ENCODE data around the gene ABCB10.

The ABCB10 gene

DNA sequence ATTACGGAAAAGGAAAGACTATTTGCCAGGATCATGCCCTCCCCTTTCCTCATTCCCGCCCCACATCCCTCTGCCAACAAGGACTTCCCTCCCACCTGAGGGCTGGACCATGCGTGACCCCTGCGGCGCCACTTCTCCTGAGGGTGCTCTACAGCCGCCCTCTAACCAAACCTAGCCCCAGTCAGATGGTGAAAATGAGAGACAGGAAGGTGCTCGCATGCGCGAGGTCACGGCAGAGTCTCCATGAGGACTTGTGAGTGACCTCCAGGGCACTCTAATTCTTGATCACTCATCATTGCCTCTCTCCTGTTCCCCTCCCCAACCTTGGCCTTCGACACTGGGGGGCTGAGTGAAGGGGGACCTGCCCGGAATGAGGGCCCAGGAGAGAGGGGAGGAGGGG lies 35.3 kb upstream of the ABCB10 start:
- Histone ChIP-seq H3K27me3 (ENCODE audit: control insufficient read depth in 1 of 2, insufficient read depth in 2 of 2, low read length in 2 of 2) (no peaks in the 10 kb centered on the region), H3K4me1 (ENCODE audit: control insufficient read depth in 1 of 2, insufficient read depth in 2 of 2, low read length in 2 of 2) (peaks cover 0 to 3% of the 10 kb centered on the region in 2 donors), H3K27ac (ENCODE audit: low read depth, low read length) (no peak overlapping the region), H3K4me3 (ENCODE audit: low read depth in 1 of 2, low read length in 2 of 2) (no peak overlapping the region), H3K9me3 (ENCODE audit: control insufficient read depth in 1 of 2, low read length in 2 of 2) (no peaks in the 10 kb centered on the region), H3K36me3 (ENCODE audit: control insufficient read depth in 1 of 2, insufficient read depth in 2 of 2, low read length in 2 of 2) (peaks cover 17 to 25% of the 10 kb centered on the region in 2 donors), H3K9ac (ENCODE audit: low read depth in 1 of 2, low read length in 2 of 2) (no peak overlapping the region)

DNA sequence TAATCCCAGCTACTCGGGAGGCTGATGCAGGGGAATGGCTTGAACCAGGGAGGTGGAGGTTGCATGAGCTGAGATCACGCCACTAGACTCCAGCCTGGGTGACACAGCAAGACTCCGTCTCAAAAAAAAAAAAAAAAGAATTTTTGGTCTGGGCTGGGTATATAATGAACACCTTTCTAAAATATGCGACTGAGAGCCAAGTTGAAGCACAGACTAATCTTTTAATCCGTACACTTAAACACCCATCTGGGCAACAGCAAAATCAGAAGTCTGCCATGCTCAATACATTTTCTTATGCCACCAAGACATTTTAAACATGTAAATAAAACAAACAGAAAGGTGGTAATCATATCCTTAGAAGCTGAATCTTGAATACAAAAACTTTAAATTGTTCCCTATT lies 31.6 kb upstream of the ABCB10 start:
- Histone ChIP-seq H3K27ac (ENCODE audit: low read depth, low read length) (no peak overlapping the region), H3K4me1 (ENCODE audit: control insufficient read depth in 1 of 2, insufficient read depth in 2 of 2, low read length in 2 of 2) (no peaks in the 10 kb centered on the region), H3K27me3 (ENCODE audit: control insufficient read depth in 1 of 2, insufficient read depth in 2 of 2, low read length in 2 of 2) (no peaks in the 10 kb centered on the region), H3K4me3 (ENCODE audit: low read depth in 1 of 2, low read length in 2 of 2) (no peak overlapping the region), H3K9me3 (ENCODE audit: control insufficient read depth in 1 of 2, low read length in 2 of 2) (no peaks in the 10 kb centered on the region), H3K9ac (ENCODE audit: low read depth in 1 of 2, low read length in 2 of 2) (no peak overlapping the region), H3K36me3 (ENCODE audit: control insufficient read depth in 1 of 2, insufficient read depth in 2 of 2, low read length in 2 of 2) (peaks cover 13 to 22% of the 10 kb centered on the region in 2 donors)

- Histone ChIP-seq H3K27me3 (ENCODE audit: control insufficient read depth in 1 of 2, insufficient read depth in 2 of 2, low read length in 2 of 2) (no peaks in the 10 kb centered on the region), H3K9ac (ENCODE audit: low read depth in 1 of 2, low read length in 2 of 2) (no peak overlapping the region), H3K4me1 (ENCODE audit: control insufficient read depth in 1 of 2, insufficient read depth in 2 of 2, low read length in 2 of 2) (peaks cover 0 to 7% of the 10 kb centered on the region in 2 donors), H3K36me3 (ENCODE audit: control insufficient read depth in 1 of 2, insufficient read depth in 2 of 2, low read length in 2 of 2) (no peaks in the 10 kb centered on the region), H3K27ac (ENCODE audit: low read depth, low read length) (no peak overlapping the region), H3K4me3 (ENCODE audit: low read depth in 1 of 2, low read length in 2 of 2) (no peak overlapping the region), H3K9me3 (ENCODE audit: control insufficient read depth in 1 of 2, low read length in 2 of 2) (no peaks in the 10 kb centered on the region)
Observed at GRCh38 chr1:229585338-229585737, 26.8 kb upstream of the ABCB10 start.

DNA sequence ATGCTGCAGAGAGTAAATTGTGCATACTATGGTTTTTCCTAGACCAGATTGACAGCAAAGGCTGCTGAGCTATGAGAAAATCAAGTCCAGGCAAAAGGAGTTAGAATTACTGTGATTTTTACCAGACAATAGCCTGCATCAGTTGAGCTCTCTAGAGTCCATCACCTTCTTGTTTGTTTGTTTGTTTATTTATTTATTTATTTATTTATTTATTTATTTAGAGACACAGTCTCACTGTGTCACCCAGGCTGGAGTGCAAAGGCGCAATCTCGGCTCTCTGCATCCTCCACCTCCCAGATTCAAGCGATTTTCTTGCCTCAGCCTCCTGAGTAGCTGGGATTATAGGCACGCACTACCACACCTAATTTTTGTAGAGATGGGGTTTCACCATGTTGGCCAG lies 24.2 kb upstream of the ABCB10 start:
- Histone ChIP-seq H3K9ac (ENCODE audit: low read depth in 1 of 2, low read length in 2 of 2) (no peak overlapping the region), H3K4me3 (ENCODE audit: low read depth in 1 of 2, low read length in 2 of 2) (no peak overlapping the region), H3K27ac (ENCODE audit: low read depth, low read length) (no peak overlapping the region)

GRCh38 chr1:229582011-229582694 lies 23.6 kb upstream of the ABCB10 start:
- no peaks in the 10 kb centered on the region for H3K9me3 ChIP-seq (ENCODE audit: control insufficient read depth in 1 of 2, low read length in 2 of 2)
- no peak overlapping the region for H3K27ac ChIP-seq (ENCODE audit: low read depth, low read length)
- H3K36me3 ChIP-seq (ENCODE audit: control insufficient read depth in 1 of 2, insufficient read depth in 2 of 2, low read length in 2 of 2) = no peaks in the 10 kb centered on the region
- H3K4me1 ChIP-seq (ENCODE audit: control insufficient read depth in 1 of 2, insufficient read depth in 2 of 2, low read length in 2 of 2) = peaks cover 8 to 16% of the 10 kb centered on the region in 2 donors
- H3K4me3 ChIP-seq (ENCODE audit: low read depth in 1 of 2, low read length in 2 of 2) = no peak overlapping the region
- no peaks in the 10 kb centered on the region for H3K27me3 ChIP-seq (ENCODE audit: control insufficient read depth in 1 of 2, insufficient read depth in 2 of 2, low read length in 2 of 2)
- H3K9ac ChIP-seq (ENCODE audit: low read depth in 1 of 2, low read length in 2 of 2) = no peak overlapping the region

More for the DNA sequence above, 24.2 kb upstream of the ABCB10 start:
- H3K4me1 ChIP-seq (ENCODE audit: control insufficient read depth in 1 of 2, insufficient read depth in 2 of 2, low read length in 2 of 2) = peaks cover 8 to 16% of the 10 kb centered on the region in 2 donors
- no peaks in the 10 kb centered on the region for H3K9me3 ChIP-seq (ENCODE audit: control insufficient read depth in 1 of 2, low read length in 2 of 2)
- no peaks in the 10 kb centered on the region for H3K27me3 ChIP-seq (ENCODE audit: control insufficient read depth in 1 of 2, insufficient read depth in 2 of 2, low read length in 2 of 2)
- no peaks in the 10 kb centered on the region for H3K36me3 ChIP-seq (ENCODE audit: control insufficient read depth in 1 of 2, insufficient read depth in 2 of 2, low read length in 2 of 2)

DNA sequence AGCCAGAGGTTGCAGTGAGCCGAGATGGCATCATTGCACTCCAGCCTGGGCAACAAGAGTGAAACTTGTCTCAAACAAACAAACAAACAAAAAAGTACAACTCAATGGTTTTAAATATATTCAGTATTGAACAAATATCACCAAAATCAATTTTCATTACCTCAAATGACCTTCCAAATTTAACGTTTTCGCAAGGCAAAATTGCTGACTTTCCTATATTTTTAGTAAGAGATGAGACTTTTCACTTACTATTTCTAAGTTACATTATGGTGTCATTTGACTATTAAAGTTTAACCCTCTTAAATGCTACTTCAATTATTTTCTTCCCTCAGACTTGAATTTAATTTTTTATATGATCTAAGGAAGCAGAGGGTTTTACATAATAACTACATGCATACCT lies 23.0 kb upstream of the ABCB10 start:
- Histone ChIP-seq H3K9me3 (ENCODE audit: control insufficient read depth in 1 of 2, low read length in 2 of 2) (no peaks in the 10 kb centered on the region), H3K27ac (ENCODE audit: low read depth, low read length) (no peak overlapping the region), H3K4me1 (ENCODE audit: control insufficient read depth in 1 of 2, insufficient read depth in 2 of 2, low read length in 2 of 2) (peaks cover 8 to 16% of the 10 kb centered on the region in 2 donors), H3K4me3 (ENCODE audit: low read depth in 1 of 2, low read length in 2 of 2) (no peak overlapping the region), H3K9ac (ENCODE audit: low read depth in 1 of 2, low read length in 2 of 2) (no peak overlapping the region), H3K27me3 (ENCODE audit: control insufficient read depth in 1 of 2, insufficient read depth in 2 of 2, low read length in 2 of 2) (no peaks in the 10 kb centered on the region), H3K36me3 (ENCODE audit: control insufficient read depth in 1 of 2, insufficient read depth in 2 of 2, low read length in 2 of 2) (no peaks in the 10 kb centered on the region)

DNA sequence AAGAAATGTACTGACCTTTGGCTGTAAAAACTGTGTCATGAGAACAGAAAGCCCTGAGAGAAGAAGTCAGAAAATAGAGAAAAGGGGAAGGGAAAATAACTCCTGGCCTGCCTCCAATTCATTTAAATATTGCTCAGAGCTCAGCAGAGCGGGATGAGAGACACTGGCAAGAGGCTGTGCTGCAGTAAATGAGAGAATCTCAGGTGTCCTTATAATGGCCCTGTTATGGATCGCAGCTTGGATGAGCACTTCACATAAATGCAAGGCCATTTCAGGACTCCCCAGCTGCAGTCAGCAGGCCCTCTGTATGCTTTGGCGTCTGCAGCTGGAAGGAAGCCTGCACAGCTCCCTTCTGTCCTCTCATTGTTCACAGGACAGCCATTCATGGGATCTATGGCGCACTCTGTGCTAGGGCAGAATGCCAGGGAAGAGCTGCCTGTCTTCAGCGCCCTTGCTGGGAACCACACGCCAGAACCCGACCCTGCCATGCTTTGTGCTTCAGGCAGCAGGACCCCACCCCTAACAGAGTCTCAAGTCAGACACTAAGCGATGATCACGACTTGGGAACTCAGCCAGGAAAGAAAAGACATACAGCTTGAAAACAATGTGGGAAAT lies 20.7 kb upstream of the ABCB10 start:
- H3K9me3 ChIP-seq (ENCODE audit: control insufficient read depth in 1 of 2, low read length in 2 of 2) = no peaks in the 10 kb centered on the region
- H3K4me3 ChIP-seq (ENCODE audit: low read depth in 1 of 2, low read length in 2 of 2) = peak overlapping the region; percentile 12 to 32
- no peak overlapping the region for H3K27ac ChIP-seq (ENCODE audit: low read depth, low read length)
- H3K36me3 ChIP-seq (ENCODE audit: control insufficient read depth in 1 of 2, insufficient read depth in 2 of 2, low read length in 2 of 2) = no peaks in the 10 kb centered on the region
- H3K27me3 ChIP-seq (ENCODE audit: control insufficient read depth in 1 of 2, insufficient read depth in 2 of 2, low read length in 2 of 2) = no peaks in the 10 kb centered on the region
- no peak overlapping the region for H3K9ac ChIP-seq (ENCODE audit: low read depth in 1 of 2, low read length in 2 of 2)
- peaks cover 8 to 16% of the 10 kb centered on the region in 2 donors for H3K4me1 ChIP-seq (ENCODE audit: control insufficient read depth in 1 of 2, insufficient read depth in 2 of 2, low read length in 2 of 2)

DNA sequence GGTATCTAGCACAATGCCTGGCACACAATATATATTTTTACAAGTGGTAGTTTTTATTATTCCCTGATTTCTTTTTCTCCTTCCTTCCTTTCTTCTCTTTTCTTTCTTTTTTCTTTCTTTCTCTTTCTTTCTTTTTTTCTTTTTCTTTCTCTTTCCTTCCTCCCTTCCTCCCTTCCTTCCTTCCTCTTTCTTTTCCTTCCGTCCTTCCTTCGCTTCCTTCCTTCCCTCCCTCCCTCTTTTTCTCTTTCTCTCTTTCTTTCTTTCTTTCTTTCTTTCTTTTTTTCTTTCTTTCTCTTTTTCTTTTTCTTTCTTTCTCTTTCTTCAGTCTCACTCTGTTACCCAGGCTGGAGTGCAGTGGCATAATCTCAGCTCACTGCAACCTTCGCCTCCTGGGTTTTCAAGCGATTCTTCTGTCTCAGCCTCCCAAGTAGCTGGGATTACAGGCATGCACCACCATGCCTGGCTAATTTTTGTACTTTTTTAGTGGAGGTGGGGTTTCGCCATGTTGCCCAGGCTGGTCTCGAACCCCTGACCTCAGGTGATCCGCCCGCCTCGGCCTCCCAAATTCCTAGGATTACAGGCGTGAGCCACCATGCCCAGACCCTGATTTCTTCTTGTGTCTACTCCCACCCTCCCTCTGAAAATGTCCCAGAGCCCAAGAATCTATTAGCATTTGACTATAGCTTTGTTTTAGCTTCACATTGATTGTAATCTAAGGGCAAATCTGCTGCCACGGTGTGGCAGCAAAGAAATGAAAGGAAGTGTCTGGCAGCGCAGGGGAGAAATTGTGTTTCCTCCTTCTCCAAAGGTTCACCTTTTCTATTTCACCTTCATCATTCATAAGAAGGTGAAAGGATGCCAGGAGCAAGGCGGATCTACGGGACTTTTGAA lies 19.9 kb upstream of the ABCB10 start:
- Histone ChIP-seq H3K9me3 (ENCODE audit: control insufficient read depth in 1 of 2, low read length in 2 of 2) (no peaks in the 10 kb centered on the region), H3K36me3 (ENCODE audit: control insufficient read depth in 1 of 2, insufficient read depth in 2 of 2, low read length in 2 of 2) (no peaks in the 10 kb centered on the region), H3K27me3 (ENCODE audit: control insufficient read depth in 1 of 2, insufficient read depth in 2 of 2, low read length in 2 of 2) (no peaks in the 10 kb centered on the region), H3K27ac (ENCODE audit: low read depth, low read length) (no peak overlapping the region), H3K4me1 (ENCODE audit: control insufficient read depth in 1 of 2, insufficient read depth in 2 of 2, low read length in 2 of 2) (peaks cover 8 to 16% of the 10 kb centered on the region in 2 donors), H3K9ac (ENCODE audit: low read depth in 1 of 2, low read length in 2 of 2) (no peak overlapping the region), H3K4me3 (ENCODE audit: low read depth in 1 of 2, low read length in 2 of 2) (peak overlapping the region; percentile 12 to 32)

DNA sequence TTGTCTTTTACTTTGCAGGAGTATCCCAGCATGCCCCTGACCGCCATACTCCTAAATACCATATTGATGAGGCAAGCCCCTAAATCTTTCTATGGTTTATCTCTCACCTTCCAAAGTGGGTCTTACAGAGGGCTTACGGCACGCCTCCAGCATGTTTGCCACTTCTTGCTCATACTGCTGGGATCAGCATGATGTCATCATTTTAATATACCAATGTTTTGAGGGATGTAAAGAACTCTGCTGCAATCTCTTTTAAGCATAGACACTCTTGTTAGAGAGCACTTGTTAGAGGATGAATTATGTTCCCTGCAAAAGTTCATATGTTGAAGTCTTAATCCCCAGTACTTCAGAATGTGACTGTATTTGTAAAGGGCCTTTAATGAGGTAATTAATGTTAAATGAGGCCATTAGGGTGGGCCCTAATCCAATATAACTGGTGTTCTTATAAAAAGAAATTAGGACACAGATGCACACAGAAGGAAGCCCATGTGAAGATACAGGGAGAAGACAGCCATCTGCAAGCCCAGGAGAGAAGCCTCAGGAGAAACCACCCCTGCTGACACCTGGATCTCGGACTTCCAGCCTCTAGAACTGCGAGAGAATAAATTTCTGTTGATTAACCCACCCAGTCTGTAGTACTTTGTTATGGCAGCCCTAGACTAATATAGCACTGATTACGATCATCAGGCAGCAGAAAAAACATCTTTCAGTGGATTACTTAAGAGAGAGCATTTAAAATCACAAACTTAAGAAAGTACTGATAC lies 16.4 kb upstream of the ABCB10 start:
- Histone ChIP-seq H3K9me3 (ENCODE audit: control insufficient read depth in 1 of 2, low read length in 2 of 2) (no peaks in the 10 kb centered on the region), H3K4me3 (ENCODE audit: low read depth in 1 of 2, low read length in 2 of 2) (no peak overlapping the region), H3K4me1 (ENCODE audit: control insufficient read depth in 1 of 2, insufficient read depth in 2 of 2, low read length in 2 of 2) (peaks cover 8 to 9% of the 10 kb centered on the region in 2 donors), H3K27ac (ENCODE audit: low read depth, low read length) (no peak overlapping the region), H3K36me3 (ENCODE audit: control insufficient read depth in 1 of 2, insufficient read depth in 2 of 2, low read length in 2 of 2) (no peaks in the 10 kb centered on the region), H3K9ac (ENCODE audit: low read depth in 1 of 2, low read length in 2 of 2) (no peak overlapping the region), H3K27me3 (ENCODE audit: control insufficient read depth in 1 of 2, insufficient read depth in 2 of 2, low read length in 2 of 2) (no peaks in the 10 kb centered on the region)
